NCI-H2196 (cell line): ENCODE results near the gene PPP1R9B.

Experiments
- DNase-seq: peaks from one replicate; lab custom pipeline; 2025; ENCODE audit not compliant: unreplicated experiment; lab: John Stamatoyannopoulos, UW

The PPP1R9B gene

DNA sequence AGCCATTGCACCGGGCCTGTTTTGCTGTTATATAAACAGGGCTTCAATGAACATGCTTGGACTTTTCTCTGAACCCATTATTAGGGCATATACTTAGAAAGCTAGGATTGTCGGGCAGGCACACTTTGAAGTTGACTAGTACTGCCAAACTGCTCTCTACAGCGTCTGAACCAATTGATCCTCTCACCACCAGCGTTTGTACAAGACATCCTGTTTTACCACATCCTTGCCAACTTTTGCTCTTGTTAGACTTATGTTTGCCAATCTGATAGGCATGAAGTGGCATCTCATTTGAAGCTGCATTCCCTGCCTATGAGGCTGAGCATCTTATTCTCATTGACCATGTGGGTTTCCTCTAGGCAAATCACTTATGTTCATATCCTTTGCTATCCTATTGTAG, 7.4 kb upstream of the PPP1R9B start:
- no peak for DNase-seq

- no peak for DNase-seq
Measured at GRCh38 chr17:50155115-50155819, 4.8 kb upstream of the PPP1R9B start.

GRCh38 chr17:50154604-50155003, 4.1 kb upstream of the PPP1R9B start:
- DNase-seq: no peak

GRCh38 chr17:50153650-50154575, 3.4 kb upstream of the PPP1R9B start:
- DNase-seq: peak; percentile 56

GRCh38 chr17:50152736-50153135, 2.3 kb upstream of the PPP1R9B start:
- no peak for DNase-seq

DNA sequence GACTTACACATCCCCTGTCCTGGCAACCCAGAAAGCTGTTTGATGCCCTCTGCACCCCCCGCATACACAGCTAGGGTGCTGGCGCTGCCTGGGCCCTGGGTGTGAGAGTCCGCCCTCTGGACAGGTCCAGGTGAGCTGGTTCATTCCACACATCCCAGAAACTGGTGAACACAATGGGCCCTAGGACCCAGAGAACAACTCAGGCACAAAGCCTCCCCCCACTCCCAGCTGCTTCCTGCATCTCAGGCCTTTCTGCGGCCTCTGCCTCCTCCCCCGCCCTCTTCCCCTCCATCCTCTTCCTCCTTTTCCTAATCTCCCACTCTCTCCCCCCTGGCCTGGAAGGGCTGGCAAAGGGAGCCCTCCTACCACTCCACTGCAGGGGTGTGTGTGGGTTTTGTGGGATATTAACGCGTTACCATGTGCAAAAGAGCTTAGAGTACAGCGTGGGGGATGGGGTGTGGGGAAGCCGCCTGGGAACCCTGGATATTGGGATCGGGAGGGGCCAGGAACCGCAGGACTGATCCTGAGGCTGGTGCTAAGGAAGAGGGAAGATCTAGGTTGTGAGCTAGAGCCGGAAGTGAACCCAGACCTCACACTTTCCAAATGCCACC, 1.6 kb upstream of the PPP1R9B start:
- DNase-seq: peak; percentile 82

GRCh38 chr17:50151041-50151936, 812 bp upstream of the PPP1R9B start:
- DNase-seq: peak; percentile 89

DNA sequence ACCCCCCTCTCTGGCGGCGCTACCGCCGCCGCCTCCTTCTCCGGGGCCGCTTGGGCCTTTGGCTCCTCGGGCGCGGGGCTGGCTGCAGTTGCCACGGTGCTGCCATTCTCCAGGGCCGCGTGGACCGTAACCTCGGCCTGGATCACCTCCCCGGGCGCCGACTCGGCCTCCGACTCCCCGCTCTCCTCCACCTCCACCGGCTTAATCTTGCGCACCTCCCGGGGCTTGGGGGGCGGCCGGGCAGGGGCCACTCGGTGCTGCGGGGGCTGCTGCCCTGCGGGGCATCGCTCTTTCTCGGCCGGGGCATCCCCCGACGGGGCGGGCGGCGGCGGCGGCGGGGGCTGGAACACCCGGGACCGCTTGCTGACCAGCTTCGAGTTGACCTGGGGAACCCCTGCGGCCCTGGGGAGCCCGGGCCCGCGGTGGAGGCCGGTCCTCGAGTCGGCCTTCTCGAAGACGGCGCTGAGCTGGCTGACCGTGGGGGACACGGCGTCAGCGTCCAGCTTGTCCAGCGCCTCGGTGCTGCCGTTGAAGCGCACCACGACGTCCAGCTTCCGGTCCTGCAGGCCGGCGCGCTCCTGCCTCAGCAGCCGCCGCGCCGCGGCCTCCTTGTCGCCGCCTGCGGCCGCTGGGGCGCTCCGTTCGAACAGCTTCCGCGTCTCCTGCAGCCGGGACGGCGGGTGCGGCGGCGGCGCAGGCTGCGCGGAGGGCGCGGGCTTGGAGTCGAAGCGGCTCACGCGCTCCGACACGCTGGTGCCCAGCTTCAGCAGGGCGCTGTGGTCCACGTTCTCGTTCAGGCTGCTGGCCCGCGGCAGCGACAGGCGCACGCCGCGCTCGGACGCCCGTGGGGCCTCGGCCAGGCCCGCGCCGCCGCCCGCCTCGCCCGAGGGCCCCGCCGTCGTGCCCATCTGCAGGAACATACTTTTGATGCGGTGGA, 792 bp downstream of the PPP1R9B start:
- DNase-seq: peak; percentile 33

DNA sequence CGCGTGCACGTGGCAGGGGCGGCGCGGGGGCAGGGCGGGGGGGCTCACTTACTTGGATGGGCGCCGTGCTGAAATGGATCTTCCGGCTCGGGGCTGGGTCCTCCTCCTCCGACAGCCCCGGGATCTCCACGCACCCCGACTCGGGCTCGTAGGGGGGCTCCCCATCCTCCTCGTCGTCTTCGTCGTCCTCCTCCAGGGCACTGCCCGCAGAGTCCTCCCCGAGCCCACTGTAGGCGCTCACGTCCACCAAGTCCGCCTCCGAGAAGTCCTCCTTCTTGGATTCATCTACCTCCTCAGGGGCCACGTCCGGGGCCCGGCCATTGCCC, 1.4 kb downstream of the PPP1R9B start:
- no peak for DNase-seq

DNA sequence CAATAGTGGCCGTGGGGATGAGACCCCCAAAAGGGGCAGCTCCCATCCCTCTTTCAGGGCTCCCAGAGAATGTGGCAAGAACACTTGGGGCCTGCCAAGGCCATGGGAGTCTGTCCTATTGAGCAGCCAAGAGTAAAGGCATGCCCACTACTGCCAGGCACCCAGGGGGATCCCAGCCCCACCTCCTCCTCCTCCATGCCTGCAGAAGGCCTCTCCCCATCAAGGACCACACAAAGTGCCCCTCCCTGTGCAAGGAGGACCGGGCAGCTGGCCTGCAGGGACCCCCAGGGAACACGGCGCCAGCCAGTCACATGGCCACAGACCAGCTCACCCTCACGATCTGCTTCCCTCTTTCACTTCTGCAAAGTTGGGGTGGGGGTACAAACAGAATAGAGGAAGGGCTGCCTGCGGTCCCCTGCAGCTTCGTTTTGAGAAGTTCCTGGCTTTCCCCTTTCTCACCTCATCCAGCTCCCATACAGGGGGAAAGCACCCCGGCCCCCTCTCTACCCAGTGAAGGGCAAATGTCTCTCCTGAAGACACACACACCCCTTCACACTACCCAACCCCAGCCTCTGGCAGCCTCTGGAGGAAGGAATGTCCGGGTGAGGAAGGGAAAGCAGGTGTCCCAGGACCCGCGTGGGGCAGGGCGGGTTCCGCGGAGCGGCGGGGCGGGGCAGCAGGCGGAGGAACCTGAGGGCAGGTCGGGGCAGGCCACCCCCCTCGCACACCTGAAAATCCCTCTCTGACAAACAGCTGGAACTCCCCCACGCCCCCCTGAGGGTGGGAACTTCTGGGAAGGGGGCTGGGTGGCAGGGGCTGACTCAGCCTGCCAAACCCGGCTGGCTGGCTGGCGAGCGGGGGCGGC, 2.0 kb downstream of the PPP1R9B start:
- no peak for DNase-seq

DNA sequence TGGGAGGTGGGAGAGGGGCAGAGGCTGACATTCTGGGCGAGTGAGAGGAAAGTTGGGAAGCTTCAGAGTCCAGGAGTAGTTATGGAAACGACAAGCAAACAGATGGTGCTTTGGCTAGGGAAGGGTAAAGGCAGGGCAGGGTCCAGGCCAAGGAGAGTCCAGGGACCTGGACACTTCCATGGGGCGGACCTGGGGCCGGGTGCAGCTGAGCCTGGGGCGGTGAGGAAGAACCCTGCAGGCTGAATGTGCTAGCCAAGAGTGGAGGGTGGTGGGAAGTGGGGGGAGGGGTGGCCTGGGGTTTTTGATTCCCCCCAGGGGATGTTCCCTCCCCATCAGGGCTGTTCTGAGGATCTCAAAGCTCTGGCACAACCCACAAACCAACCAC, 2.6 kb downstream of the PPP1R9B start:
- DNase-seq: no peak

- no peak for DNase-seq
Measured at GRCh38 chr17:50146927-50147665, 3.4 kb downstream of the PPP1R9B start.

- no peak for DNase-seq
Measured at GRCh38 chr17:50146230-50146926, 4.1 kb downstream of the PPP1R9B start.

GRCh38 chr17:50145532-50146229, 4.8 kb downstream of the PPP1R9B start:
- DNase-seq: no peak

- DNase-seq: no peak
Measured at GRCh38 chr17:50144845-50145531, 5.5 kb downstream of the PPP1R9B start.

DNA sequence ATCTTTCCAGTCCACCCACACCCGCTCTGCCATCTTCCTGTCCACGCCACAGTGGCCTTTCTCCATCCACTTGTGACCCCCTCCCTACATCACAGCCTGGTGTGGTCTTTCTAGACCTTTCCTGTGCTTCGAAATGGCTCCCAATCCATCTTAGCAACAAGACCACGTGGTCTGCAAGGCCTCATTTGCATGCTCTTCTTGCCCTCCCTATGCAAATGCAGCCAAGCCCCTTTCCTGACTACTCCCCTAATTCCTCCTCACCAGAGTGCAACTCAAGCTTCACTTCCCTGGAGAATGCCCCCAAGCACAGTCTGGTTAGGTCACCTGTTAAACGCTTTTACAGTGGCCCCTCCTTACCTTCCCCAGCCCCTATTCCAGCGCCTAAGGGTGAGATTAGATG, 6.1 kb downstream of the PPP1R9B start:
- DNase-seq: no peak
